Neural crest cell (in vitro differentiated cells): ENCODE results near the gene EGFL6. TPM values are rescaled to one million over a fixed set of nuclear protein-coding genes. Genes with fewer than 3 reads are reported as not detected.
"Not testable (repeated sequence)": the region's sequence is repeated elsewhere in the genome, so short reads cannot be mapped to it uniquely, and the experiment has no call there.

Experiments
- DNase-seq: peaks from one replicate; pipeline ENCODE4 v3.0.0; 2021; ENCODE audit warnings: low read depth, mixed read lengths, low spot score
- H3K27ac Mint-ChIP-seq: one replicate; pipeline ENCODE4 v1.8.0; 2021; ENCODE audit warnings: mild to moderate bottlenecking, mixed read lengths; ENCODE audit not compliant: unreplicated experiment
- H3K27me3 Mint-ChIP-seq: 2 replicates; pipeline ENCODE4 v1.8.0; 2021; ENCODE audit warnings: low read depth, mild to moderate bottlenecking, mixed read lengths
- H3K36me3 Mint-ChIP-seq: 2 replicates; pipeline ENCODE4 v1.8.0; 2021; ENCODE audit warnings: low read depth, mild to moderate bottlenecking, mixed read lengths
- H3K4me1 Mint-ChIP-seq: 2 replicates; pipeline ENCODE4 v1.8.0; 2021; ENCODE audit warnings: mixed read lengths
- H3K4me3 Mint-ChIP-seq: one replicate; pipeline ENCODE4 v1.8.0; 2021; ENCODE audit warnings: mild to moderate bottlenecking, mixed read lengths
- H3K9me3 Mint-ChIP-seq: 2 replicates; pipeline ENCODE4 v1.8.0; 2021; ENCODE audit warnings: mixed read lengths
- total RNA-seq: library from RNA; stranded (reverse); gene quantifications from 2 replicates; pipeline ENCODE4 v1.2.1, GENCODE V29; 2021
- TF ChIP-seq, protein P1 (sequence below): fragments of 200-600 bp; sonication (generic); conservative IDR thresholded peaks from 2 replicates; pipeline ENCODE4 v1.5.0; 2021; ENCODE audit warnings: antibody characterized with exemption, mild to moderate bottlenecking

Gene EGFL6
- total RNA-seq, 1 donor from 2014 or later: not detected

DNA sequence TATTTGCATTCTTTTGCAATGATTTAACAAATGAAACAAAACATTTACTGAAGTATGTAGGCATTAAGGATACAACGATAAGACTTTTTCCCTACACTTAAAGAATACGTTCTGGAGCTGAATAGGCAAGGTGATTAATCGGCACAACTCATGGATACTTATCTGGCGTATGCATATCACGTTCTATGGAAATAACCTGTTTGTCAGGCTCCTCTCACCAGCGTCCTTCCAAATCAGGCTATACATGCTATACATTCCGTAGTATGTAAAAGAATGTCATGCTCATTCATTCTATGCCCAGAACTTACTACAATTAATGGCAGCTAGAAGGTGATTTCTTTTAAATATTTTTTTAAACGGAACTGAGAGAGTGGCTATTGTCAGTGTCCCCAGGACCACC lies 57.9 kb downstream of the EGFL6 start:
- peaks cover 4% of the 10 kb centered on the region for H3K9me3 Mint-ChIP-seq
- DNase-seq: no peak
- TF ChIP-seq, protein P1, sequence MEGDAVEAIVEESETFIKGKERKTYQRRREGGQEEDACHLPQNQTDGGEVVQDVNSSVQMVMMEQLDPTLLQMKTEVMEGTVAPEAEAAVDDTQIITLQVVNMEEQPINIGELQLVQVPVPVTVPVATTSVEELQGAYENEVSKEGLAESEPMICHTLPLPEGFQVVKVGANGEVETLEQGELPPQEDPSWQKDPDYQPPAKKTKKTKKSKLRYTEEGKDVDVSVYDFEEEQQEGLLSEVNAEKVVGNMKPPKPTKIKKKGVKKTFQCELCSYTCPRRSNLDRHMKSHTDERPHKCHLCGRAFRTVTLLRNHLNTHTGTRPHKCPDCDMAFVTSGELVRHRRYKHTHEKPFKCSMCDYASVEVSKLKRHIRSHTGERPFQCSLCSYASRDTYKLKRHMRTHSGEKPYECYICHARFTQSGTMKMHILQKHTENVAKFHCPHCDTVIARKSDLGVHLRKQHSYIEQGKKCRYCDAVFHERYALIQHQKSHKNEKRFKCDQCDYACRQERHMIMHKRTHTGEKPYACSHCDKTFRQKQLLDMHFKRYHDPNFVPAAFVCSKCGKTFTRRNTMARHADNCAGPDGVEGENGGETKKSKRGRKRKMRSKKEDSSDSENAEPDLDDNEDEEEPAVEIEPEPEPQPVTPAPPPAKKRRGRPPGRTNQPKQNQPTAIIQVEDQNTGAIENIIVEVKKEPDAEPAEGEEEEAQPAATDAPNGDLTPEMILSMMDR: no peak
- H3K27ac Mint-ChIP-seq: no peak overlapping the region
- H3K4me1 Mint-ChIP-seq: no peaks in the 10 kb centered on the region
- no peaks in the 10 kb centered on the region for H3K27me3 Mint-ChIP-seq
- H3K4me3 Mint-ChIP-seq: no peak overlapping the region
- no peaks in the 10 kb centered on the region for H3K36me3 Mint-ChIP-seq

DNA sequence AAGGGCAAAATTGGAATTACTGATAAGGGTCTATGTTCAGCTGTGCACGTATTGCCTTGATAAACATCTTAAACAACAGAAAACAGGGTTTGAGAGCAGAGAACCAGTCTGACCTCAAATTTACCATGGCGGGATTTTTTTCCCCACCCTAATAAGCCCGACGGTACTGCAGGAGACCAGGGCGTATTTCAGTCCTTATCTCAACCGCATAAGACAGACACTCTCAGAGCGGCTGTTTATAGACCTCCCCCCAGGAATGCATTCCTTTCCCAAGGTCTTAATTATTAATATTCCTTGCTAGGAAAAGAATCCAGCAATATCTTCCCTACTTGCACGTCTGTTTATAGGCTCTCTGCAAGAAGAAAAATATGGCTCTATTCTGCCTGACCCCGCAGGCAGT lies 67.8 kb downstream of the EGFL6 start:
- DNase-seq, H3K4me1 Mint-ChIP-seq, H3K27me3 Mint-ChIP-seq, H3K4me3 Mint-ChIP-seq, H3K36me3 Mint-ChIP-seq, H3K27ac Mint-ChIP-seq: not testable (repeated sequence)
- H3K9me3 Mint-ChIP-seq: peaks cover 24% of the 10 kb centered on the region

DNA sequence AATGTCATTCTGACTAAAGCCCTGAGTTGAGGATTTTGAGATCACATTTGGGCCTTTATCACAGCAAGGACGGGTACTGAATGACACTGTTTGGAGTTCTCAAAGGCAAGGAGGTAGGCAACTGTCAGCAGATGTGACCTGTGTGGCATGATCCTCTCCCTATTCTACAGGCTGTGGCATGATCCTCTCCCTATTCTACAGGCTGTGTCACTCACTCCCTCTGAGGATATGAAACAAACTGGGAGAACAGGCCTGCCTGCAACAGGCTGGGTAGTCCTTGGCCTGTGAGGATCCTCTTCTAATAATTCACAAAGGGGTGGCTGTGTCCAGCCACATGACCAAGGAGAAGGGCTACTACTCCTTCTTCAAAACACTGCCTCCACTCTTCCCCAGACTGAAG lies 68.6 kb downstream of the EGFL6 start:
- DNase-seq: no peak
- H3K4me3 Mint-ChIP-seq: no peak overlapping the region
- H3K4me1 Mint-ChIP-seq: no peaks in the 10 kb centered on the region
- TF ChIP-seq, protein P1: no peak
- no peaks in the 10 kb centered on the region for H3K27me3 Mint-ChIP-seq
- H3K9me3 Mint-ChIP-seq: peaks cover 21% of the 10 kb centered on the region
- H3K36me3 Mint-ChIP-seq: peaks cover 6% of the 10 kb centered on the region
- H3K27ac Mint-ChIP-seq: no peak overlapping the region

DNA sequence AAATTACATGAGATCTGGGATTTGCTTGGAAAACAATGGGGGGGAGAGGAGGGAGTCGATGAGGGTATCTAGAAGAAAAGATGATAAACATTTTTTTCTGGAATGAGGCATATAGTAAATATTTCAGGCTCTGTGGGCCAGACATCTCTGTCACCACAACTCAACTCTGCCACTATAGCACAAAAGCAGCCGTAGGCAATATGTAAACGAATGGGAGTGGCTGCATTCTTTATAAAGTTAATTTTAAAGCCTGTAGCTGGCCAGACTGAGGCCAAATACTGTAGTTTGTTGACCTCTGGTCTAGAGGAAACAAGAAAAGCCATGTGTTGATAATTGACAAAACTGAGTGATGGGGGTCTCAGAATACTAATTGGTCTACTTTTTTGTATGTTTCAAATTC lies 69.4 kb downstream of the EGFL6 start:
- Mint-ChIP-seq H3K27me3 (no peaks in the 10 kb centered on the region), H3K4me1 (no peaks in the 10 kb centered on the region), H3K4me3 (no peak overlapping the region), H3K36me3 (peaks cover 6% of the 10 kb centered on the region), H3K27ac (no peak overlapping the region), H3K9me3 (peaks cover 21% of the 10 kb centered on the region)
- TF ChIP-seq, protein P1: no peak
- no peak for DNase-seq

DNA sequence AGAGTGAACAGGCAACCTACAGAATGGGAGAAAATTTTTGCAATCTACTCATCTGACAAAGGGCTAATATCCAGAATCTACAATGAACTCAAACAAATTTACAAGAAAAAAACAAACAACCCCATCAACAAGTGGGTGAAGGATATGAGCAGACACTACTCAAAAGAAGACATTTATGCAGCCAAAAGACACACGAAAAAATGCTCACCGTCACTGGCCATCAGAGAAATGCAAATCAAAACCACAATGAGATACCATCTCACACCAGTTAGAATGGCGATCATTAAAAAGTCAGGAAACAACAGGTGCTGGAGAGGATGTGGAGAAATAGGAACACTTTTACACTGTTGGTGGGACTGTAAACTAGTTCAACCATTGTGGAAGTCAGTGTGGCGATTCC lies 72.3 kb downstream of the EGFL6 start:
- not testable (repeated sequence) for H3K27ac Mint-ChIP-seq, H3K4me1 Mint-ChIP-seq, H3K4me3 Mint-ChIP-seq, DNase-seq, H3K27me3 Mint-ChIP-seq, H3K36me3 Mint-ChIP-seq
- peaks cover 12% of the 10 kb centered on the region for H3K9me3 Mint-ChIP-seq

DNA sequence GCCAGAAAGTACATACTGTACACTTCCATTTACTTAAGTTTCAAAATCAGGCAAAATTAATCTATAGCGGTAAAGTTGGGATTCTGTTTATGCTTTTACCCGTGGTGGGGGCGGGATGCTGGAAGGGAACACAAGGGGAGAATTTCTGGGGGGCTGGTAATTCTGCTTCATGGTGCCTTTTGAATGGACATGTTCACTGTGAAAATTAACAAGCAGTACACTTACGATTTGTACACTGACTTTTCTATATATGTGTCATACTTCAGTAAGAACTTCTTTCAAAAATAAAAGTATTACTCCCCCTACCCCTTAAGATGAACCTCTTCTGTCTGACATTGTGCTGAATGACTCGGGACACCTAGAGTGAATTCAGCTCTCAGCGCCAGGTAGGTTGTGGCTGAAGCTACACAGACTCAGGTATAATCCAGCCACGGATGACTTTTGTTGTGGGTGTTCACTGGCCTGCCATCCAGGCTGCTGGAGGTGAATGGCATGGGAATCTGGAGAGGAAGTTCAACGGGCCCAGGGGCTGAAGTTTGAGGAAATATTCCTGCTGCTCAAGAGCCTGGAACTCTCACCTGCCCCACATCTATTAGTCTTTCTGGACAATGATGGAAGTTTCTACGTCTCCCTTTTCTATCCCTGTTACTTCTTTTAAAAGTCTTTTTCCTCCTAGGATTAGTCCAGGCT lies 76.2 kb downstream of the EGFL6 start:
- Mint-ChIP-seq H3K4me3 (no peak overlapping the region), H3K27me3 (no peaks in the 10 kb centered on the region), H3K36me3 (no peaks in the 10 kb centered on the region), H3K9me3 (no peaks in the 10 kb centered on the region), H3K27ac (no peak overlapping the region), H3K4me1 (peaks cover 10% of the 10 kb centered on the region)
- no peak for DNase-seq
- TF ChIP-seq, protein P1: no peak
